Tibial nerve (tissue), 4 donors: ENCODE measurements around the gene BIRC5. TPM values are rescaled to one million over a fixed set of nuclear protein-coding genes. Genes with fewer than 3 reads are reported as not detected.

Experiments used
- DNase-seq, 2 donors: peaks; one replicate each; pipeline ENCODE4 v3.0.0-alpha.2; 2019; ENCODE audit warnings: low spot score in 2 of 2
- H3K27ac ChIP-seq, 4 donors: fragments of 200-600 bp; sonication (generic) in 3 of 4; one replicate each; pipeline ENCODE4 v1.5.1; 2017 to 2019; ENCODE audit warnings: mild to moderate bottlenecking in 1 of 4
- H3K27me3 ChIP-seq, 2 donors: fragments of 200-600 bp; sonication (generic) in 1 of 2; one replicate each; pipeline versions ENCODE4 v1.5.1 to v1.6.0; 2017 to 2019
- H3K36me3 ChIP-seq, 3 donors: fragments of 200-600 bp; sonication (generic); one replicate each; pipeline ENCODE4 v1.5.1; 2018 to 2019
- H3K4me1 ChIP-seq, 4 donors: fragments of 200-600 bp; sonication (generic) in 3 of 4; one replicate each; pipeline ENCODE4 v1.5.1; 2017 to 2019
- H3K4me3 ChIP-seq, 4 donors: fragments of 200-600 bp; sonication (generic) in 3 of 4; one replicate each; pipeline ENCODE4 v1.5.1; 2017 to 2019; ENCODE audit warnings: mild to moderate bottlenecking in 1 of 4, moderate library complexity in 1 of 4
- H3K9me3 ChIP-seq, 4 donors: fragments of 200-600 bp; sonication (generic) in 3 of 4; one replicate each; pipeline ENCODE4 v1.5.1; 2017 to 2019
- CTCF ChIP-seq, 5 experiments: fragments of 200-600 bp in 3 of 5; fragments of 450-650 bp in 2 of 5; sonication (generic) in 3 of 5; IDR thresholded peaks; one replicate each; pipeline ENCODE4 v1.5.1; 2016 to 2019; ENCODE audit warnings: antibody characterized with exemption in 5 of 5, mild to moderate bottlenecking in 3 of 5, moderate library complexity in 2 of 5
- EP300 ChIP-seq, 2 donors: sonication (generic); formaldehyde crosslinking; IDR thresholded peaks; one replicate each; pipeline ENCODE4 v1.6.1; 2017; ENCODE audit warnings: antibody characterized with exemption in 2 of 2, mild to moderate bottlenecking in 1 of 2
- POLR2A ChIP-seq, 2 donors: fragments of 450-650 bp; IDR thresholded peaks; one replicate each; pipeline ENCODE4 v1.6.1; 2017; ENCODE audit warnings: antibody characterized with exemption in 2 of 2, mild to moderate bottlenecking in 2 of 2, moderate library complexity in 2 of 2
- WGBS, 2 donors: methylation state at CpG; one replicate each; pipeline ENCODE4 v1.1.5; 2018; 5-methylcytosine and 5-hydroxymethylcytosine counted together
- small RNA-seq: library from RNA; depleted of rRNA; stranded (forward); fragments of <200 nt; gene quantifications from one replicate; pipeline ENCODE3, GENCODE V24; 2016
- total RNA-seq, 4 donors: library from RNA; depleted of rRNA; stranded (reverse); fragments of >200 nt; gene quantifications; one replicate each; pipeline ENCODE4 v1.1.0, GENCODE V29; 2016

BIRC5 gene
- total RNA-seq, 4 donors from 2014 or later: 0.87 to 8.7 (median 0.98) TPM; not detected in 1

GRCh38 chr17:78269955-78270381, 55.9 kb downstream of the BIRC5 start:
- TF ChIP-seq POLR2A (IDR thresholded peaks at IDR 0.05) (no peak), EP300 (IDR thresholded peaks at IDR 0.05) (no peak), CTCF (IDR thresholded peaks at IDR 0.05) (no peak)
- H3K4me3 ChIP-seq: no peak overlapping the region
- no peaks in the 10 kb centered on the region for H3K9me3 ChIP-seq
- DNase-seq: no peak
- WGBS, 2 donors: 81 to 87% methylated on average over 8 of the region's 8 CpGs
- peaks cover 0 to 17% (median 11%) of the 10 kb centered on the region in 4 donors for H3K4me1 ChIP-seq
- no peaks in the 10 kb centered on the region for H3K36me3 ChIP-seq
- H3K27ac ChIP-seq: no peak overlapping the region
- H3K27me3 ChIP-seq: peaks cover 0 to 45% of the 10 kb centered on the region in 2 donors

- TF ChIP-seq POLR2A (IDR thresholded peaks at IDR 0.05): no peak
- no peak for TF ChIP-seq CTCF (IDR thresholded peaks at IDR 0.05)
- TF ChIP-seq EP300 (IDR thresholded peaks at IDR 0.05): no peak
- Histone ChIP-seq H3K4me3 (no peak overlapping the region), H3K9me3 (no peaks in the 10 kb centered on the region), H3K36me3 (no peaks in the 10 kb centered on the region), H3K27me3 (peaks cover 0 to 45% of the 10 kb centered on the region in 2 donors), H3K27ac (no peak overlapping the region), H3K4me1 (peaks cover 0 to 17% (median 11%) of the 10 kb centered on the region in 4 donors)
- no peak for DNase-seq
- 68 to 78% methylated on average over 12 of the region's 12 CpGs for WGBS, 2 donors
Measured at GRCh38 chr17:78271419-78272170, 57.5 kb downstream of the BIRC5 start.

GRCh38 chr17:78272181-78272913, 58.3 kb downstream of the BIRC5 start:
- 50 to 54% methylated on average over 15 to 17 of the region's 17 CpGs for WGBS, 2 donors
- Histone ChIP-seq H3K4me3 (no peak overlapping the region), H3K27me3 (peaks cover 0 to 45% of the 10 kb centered on the region in 2 donors), H3K4me1 (peaks cover 0 to 17% (median 11%) of the 10 kb centered on the region in 4 donors), H3K36me3 (no peaks in the 10 kb centered on the region), H3K9me3 (no peaks in the 10 kb centered on the region), H3K27ac (no peak overlapping the region)
- TF ChIP-seq EP300 (IDR thresholded peaks at IDR 0.05) (no peak), POLR2A (IDR thresholded peaks at IDR 0.05) (no peak), CTCF (IDR thresholded peaks at IDR 0.05) (no peak)
- DNase-seq: no peak

- DNase-seq: no peak
- Histone ChIP-seq H3K27me3 (peaks cover 0 to 45% of the 10 kb centered on the region in 2 donors), H3K9me3 (no peaks in the 10 kb centered on the region), H3K36me3 (no peaks in the 10 kb centered on the region), H3K4me3 (no peak overlapping the region), H3K4me1 (peaks cover 0 to 17% (median 11%) of the 10 kb centered on the region in 4 donors), H3K27ac (no peak overlapping the region)
- 71 to 81% methylated on average over 7 of the region's 7 CpGs for whole genome bisulfite sequencing, 2 donors
- TF ChIP-seq EP300 (IDR thresholded peaks at IDR 0.05) (no peak), POLR2A (IDR thresholded peaks at IDR 0.05) (no peak), CTCF (IDR thresholded peaks at IDR 0.05) (no peak)
Measured at GRCh38 chr17:78272914-78273258, 58.8 kb downstream of the BIRC5 start.

GRCh38 chr17:78273813-78274212, 59.8 kb downstream of the BIRC5 start:
- no peaks in the 10 kb centered on the region for H3K36me3 ChIP-seq
- TF ChIP-seq EP300 (IDR thresholded peaks at IDR 0.05): no peak
- no peak for DNase-seq
- H3K9me3 ChIP-seq: no peaks in the 10 kb centered on the region
- H3K4me3 ChIP-seq: no peak overlapping the region
- H3K4me1 ChIP-seq: peaks cover 0 to 12% (median 10%) of the 10 kb centered on the region in 4 donors
- peaks cover 0 to 38% of the 10 kb centered on the region in 2 donors for H3K27me3 ChIP-seq
- H3K27ac ChIP-seq: no peak overlapping the region
- 93 to 97% methylated on average over 6 of the region's 6 CpGs for WGBS, 2 donors

Small RNA genes within 50 kb of the gene (small RNA-seq; reads per million reads assigned to genes)
- gene AC087645.1: not detected

Other genes starting within 250 kb of the BIRC5 start
- 10 to 100 TPM; 43.3 to 94.5 (median 52.2) TPM for gene TMC6, start 85.5 kb upstream of the BIRC5 start, total RNA-seq
- 10 to 100 TPM in 1 of 4 donors, 1 to 10 TPM in 3; 5.2 to 18.3 (median 6.7) TPM for gene TMC8, start 83.5 kb upstream of the BIRC5 start, total RNA-seq
- not detected for gene C17orf99, start 67.9 kb upstream of the BIRC5 start, total RNA-seq
- gene SYNGR2, start 45.7 kb upstream of the BIRC5 start, total RNA-seq: 10 to 100 TPM; 40.6 to 70.2 (median 54.1) TPM
- gene TK1, start 27.2 kb upstream of the BIRC5 start, total RNA-seq: 1 to 10 TPM; 1.0 to 6.6 (median 1.6) TPM
- 10 to 100 TPM; 29.7 to 40.6 (median 37.7) TPM for gene AFMID, start 26.9 kb upstream of the BIRC5 start, total RNA-seq
- gene TMEM235, start 17.4 kb downstream of the BIRC5 start, total RNA-seq: not detected
- gene SOCS3, start 145.8 kb downstream of the BIRC5 start, total RNA-seq: 10 to 100 TPM; 23.7 to 76.5 (median 59.7) TPM
- gene PGS1, start 164.4 kb downstream of the BIRC5 start, total RNA-seq: 100 to 1,000 TPM in 1 of 4 donors, 10 to 100 TPM in 3; 41.9 to 105 (median 53.2) TPM